ENCODE measurements around the gene SLC44A5.

GRCh38 chr1:75243124-75243523 is 367.8 kb downstream of the SLC44A5 start:
- TF ChIP-seq, protein P1, sequence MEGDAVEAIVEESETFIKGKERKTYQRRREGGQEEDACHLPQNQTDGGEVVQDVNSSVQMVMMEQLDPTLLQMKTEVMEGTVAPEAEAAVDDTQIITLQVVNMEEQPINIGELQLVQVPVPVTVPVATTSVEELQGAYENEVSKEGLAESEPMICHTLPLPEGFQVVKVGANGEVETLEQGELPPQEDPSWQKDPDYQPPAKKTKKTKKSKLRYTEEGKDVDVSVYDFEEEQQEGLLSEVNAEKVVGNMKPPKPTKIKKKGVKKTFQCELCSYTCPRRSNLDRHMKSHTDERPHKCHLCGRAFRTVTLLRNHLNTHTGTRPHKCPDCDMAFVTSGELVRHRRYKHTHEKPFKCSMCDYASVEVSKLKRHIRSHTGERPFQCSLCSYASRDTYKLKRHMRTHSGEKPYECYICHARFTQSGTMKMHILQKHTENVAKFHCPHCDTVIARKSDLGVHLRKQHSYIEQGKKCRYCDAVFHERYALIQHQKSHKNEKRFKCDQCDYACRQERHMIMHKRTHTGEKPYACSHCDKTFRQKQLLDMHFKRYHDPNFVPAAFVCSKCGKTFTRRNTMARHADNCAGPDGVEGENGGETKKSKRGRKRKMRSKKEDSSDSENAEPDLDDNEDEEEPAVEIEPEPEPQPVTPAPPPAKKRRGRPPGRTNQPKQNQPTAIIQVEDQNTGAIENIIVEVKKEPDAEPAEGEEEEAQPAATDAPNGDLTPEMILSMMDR (IDR thresholded peaks at IDR 0.05; ENCODE audit: borderline replicate concordance, extremely low read depth, low read length, poor library complexity, severe bottlenecking) = no peak
- no peak for TF ChIP-seq EZH2 (IDR thresholded peaks at IDR 0.05; ENCODE audit: borderline replicate concordance, low read depth, low read length, severe bottlenecking)
